CD4-positive, alpha-beta T cell (primary cell): ENCODE results near the gene RLN3. TPM values are rescaled to one million over a fixed set of nuclear protein-coding genes. Genes with fewer than 3 reads are reported as not detected.

Experiments used
- ATAC-seq: fragments of 200-7000 bp; cut with Tn5 transposase; one replicate; pipeline ENCODE4 v1.10.0; 2022; ENCODE audit warnings: mild to moderate bottlenecking; ENCODE audit not compliant: poor library complexity
- CTCF ChIA-PET: fragments of 350-600 bp; sonication (Branson Sonifier 250); formaldehyde crosslinking; loops from one replicate; lab custom pipeline; 2021; ENCODE audit warnings: antibody characterized with exemption, inconsistent platforms; lab: Charles Lee
- POLR2A ChIA-PET: fragments of 350-600 bp; sonication (Branson Sonifier 250); formaldehyde crosslinking; loops from one replicate; lab custom pipeline; 2021; ENCODE audit warnings: antibody characterized with exemption, inconsistent platforms; lab: Charles Lee
- DNase-seq, 14 experiments: peaks; one replicate each; pipeline ENCODE4 v3.0.0-alpha.2; 2013 to 2020; ENCODE audit warnings: mixed read lengths in 2 of 14
- H3K27ac ChIP-seq, 2 donors: one replicate each; pipeline versions ENCODE4 v1.5.1 to v1.7.0; 2013; ENCODE audit warnings: low read length in 2 of 2, low read depth in 1 of 2, mild to moderate bottlenecking in 1 of 2
- H3K27me3 ChIP-seq, 2 experiments: 1 replicate in 1 of 2; 2 replicates in 1 of 2; pipeline versions ENCODE4 v1.6.1 to v1.7.0; 2013; ENCODE audit warnings: low read length in 2 of 2, control low read depth in 1 of 2, mild to moderate bottlenecking in 1 of 2, moderate library complexity in 1 of 2; ENCODE audit not compliant: insufficient read depth in 2 of 2, control insufficient read depth in 1 of 2
- H3K36me3 ChIP-seq: one replicate; pipeline ENCODE4 v1.6.1; 2013; ENCODE audit warnings: low read length, control low read depth; ENCODE audit not compliant: insufficient read depth
- H3K4me1 ChIP-seq: one replicate; pipeline ENCODE4 v1.6.1; 2013; ENCODE audit warnings: low read length, control low read depth; ENCODE audit not compliant: insufficient read depth
- H3K4me3 ChIP-seq: one replicate; pipeline ENCODE4 v1.5.1; 2013; ENCODE audit warnings: mild to moderate bottlenecking, low read length, moderate library complexity
- H3K9me3 ChIP-seq, 2 experiments: 1 replicate in 1 of 2; 2 replicates in 1 of 2; pipeline versions ENCODE4 v1.6.1 to v1.7.0; 2013; ENCODE audit warnings: low read length in 2 of 2, mild to moderate bottlenecking in 2 of 2, control low read depth in 1 of 2, moderate library complexity in 1 of 2; ENCODE audit not compliant: control insufficient read depth in 1 of 2, insufficient read depth in 1 of 2
- H3K27ac Mint-ChIP-seq: one replicate; pipeline ENCODE4 v1.8.0; 2020; ENCODE audit warnings: mixed read lengths
- H3K27me3 Mint-ChIP-seq: one replicate; pipeline ENCODE4 v1.8.0; 2021; ENCODE audit warnings: mixed read lengths
- H3K36me3 Mint-ChIP-seq: one replicate; pipeline ENCODE4 v1.8.0; 2021; ENCODE audit warnings: low read depth, mixed read lengths
- H3K4me1 Mint-ChIP-seq: one replicate; pipeline ENCODE4 v1.8.0; 2021; ENCODE audit warnings: low read depth, mixed read lengths
- H3K4me3 Mint-ChIP-seq: one replicate; pipeline ENCODE4 v1.8.0; 2020; ENCODE audit warnings: mild to moderate bottlenecking, mixed read lengths
- H3K9me3 Mint-ChIP-seq: one replicate; pipeline ENCODE4 v1.8.0; 2020; ENCODE audit warnings: mixed read lengths
- intact Hi-C, 2 experiments: fragments of 100-400 bp; cut with DNase I in 1 of 2; cut with micrococcal nuclease in 1 of 2; formaldehyde crosslinking; loops; one replicate each; pipeline versions ENCODE4 v1.15.1 to v1.9.0; 2023 to 2025; cut with DNase I, micrococcal nuclease
- total RNA-seq, 174 experiments: library from RNA in 2 of 174; stranded (reverse) in 2 of 174; gene quantifications; one replicate each; pipeline ENCODE4 v1.2.3 and lab custom pipeline; 2021 to 2026
- TF ChIP-seq, protein P1 (sequence below): fragments of 200-600 bp; IDR thresholded peaks from one replicate; pipeline ENCODE4 v1.8.0; 2022; ENCODE audit warnings: antibody characterized with exemption, mild to moderate bottlenecking

Gene RLN3
- total RNA-seq, 2 experiments from 2014 or later, result not detected

DNA sequence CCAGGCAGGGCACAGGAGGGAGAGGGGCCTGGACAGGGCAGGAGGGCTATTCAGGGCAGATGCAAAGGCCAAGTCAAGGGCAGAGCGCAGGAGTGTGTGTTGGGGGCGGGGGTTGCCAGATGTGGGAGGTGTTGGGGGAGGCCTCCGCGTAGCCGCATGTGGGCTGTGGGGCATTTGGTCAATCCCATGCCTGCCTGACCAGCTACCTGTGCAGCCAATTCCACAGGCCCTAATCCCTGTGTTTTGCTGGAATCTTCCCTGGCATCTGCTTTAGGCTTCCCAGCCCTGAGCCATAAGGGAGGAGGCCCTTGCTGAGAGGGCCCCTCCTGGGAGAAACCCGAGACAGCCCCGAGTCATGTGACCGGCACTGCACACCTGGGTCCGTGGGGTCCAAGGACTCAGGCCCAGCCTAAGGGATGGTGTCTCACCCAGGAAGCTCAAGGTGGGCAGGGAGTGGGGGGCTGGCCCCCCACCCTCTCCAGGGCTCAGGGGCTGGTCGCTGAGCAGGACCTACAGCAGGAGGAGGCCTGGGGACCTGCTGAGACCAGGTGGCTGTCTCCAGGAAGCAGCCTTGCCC is 42.1 kb upstream of the RLN3 start:
- H3K9me3 Mint-ChIP-seq, result no peaks in the 10 kb centered on the region
- intact Hi-C loops, result loop anchor here (1.0 to 5.0 kb wide), 4 partner anchors 20 to 46 kb away; partner anchors contain the start of genes DCAF15 (in 2 of the 2), IL27RA (in 1 of the 2) and RFX1 (in 1 of the 2)
- DNase-seq (peak in 2 of 14 experiments; percentile 15 to 36), ATAC-seq (peak; percentile 8)
- Histone ChIP-seq H3K27me3 (no peaks in the 10 kb centered on the region), H3K9me3 (no peaks in the 10 kb centered on the region), H3K36me3 (peaks cover 10% of the 10 kb centered on the region), H3K4me3 (peak overlapping the region; percentile 45), H3K4me1 (peaks cover 97% of the 10 kb centered on the region), H3K27ac (peak overlapping the region; percentile 97 to 99)
- no peaks in the 10 kb centered on the region for H3K27me3 Mint-ChIP-seq
- H3K36me3 Mint-ChIP-seq, result peaks cover 26% of the 10 kb centered on the region
- TF ChIP-seq, protein P1, sequence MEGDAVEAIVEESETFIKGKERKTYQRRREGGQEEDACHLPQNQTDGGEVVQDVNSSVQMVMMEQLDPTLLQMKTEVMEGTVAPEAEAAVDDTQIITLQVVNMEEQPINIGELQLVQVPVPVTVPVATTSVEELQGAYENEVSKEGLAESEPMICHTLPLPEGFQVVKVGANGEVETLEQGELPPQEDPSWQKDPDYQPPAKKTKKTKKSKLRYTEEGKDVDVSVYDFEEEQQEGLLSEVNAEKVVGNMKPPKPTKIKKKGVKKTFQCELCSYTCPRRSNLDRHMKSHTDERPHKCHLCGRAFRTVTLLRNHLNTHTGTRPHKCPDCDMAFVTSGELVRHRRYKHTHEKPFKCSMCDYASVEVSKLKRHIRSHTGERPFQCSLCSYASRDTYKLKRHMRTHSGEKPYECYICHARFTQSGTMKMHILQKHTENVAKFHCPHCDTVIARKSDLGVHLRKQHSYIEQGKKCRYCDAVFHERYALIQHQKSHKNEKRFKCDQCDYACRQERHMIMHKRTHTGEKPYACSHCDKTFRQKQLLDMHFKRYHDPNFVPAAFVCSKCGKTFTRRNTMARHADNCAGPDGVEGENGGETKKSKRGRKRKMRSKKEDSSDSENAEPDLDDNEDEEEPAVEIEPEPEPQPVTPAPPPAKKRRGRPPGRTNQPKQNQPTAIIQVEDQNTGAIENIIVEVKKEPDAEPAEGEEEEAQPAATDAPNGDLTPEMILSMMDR, result no peak
- H3K4me3 Mint-ChIP-seq, result peak overlapping the region; percentile 84
- ChIA-PET CTCF (interaction anchor here (0.7 to 1.6 kb wide), 4 partner anchors 24 to 63 kb away, joined by 3 to 5 read pairs (median 4); partner anchors contain the start of gene IL27RA), POLR2A (interaction anchor here (0.8 to 4.8 kb wide), 12 partner anchors 8 to 140 kb away, joined by 3 to 33 read pairs (median 8); partner anchors contain the start of genes DCAF15, IL27RA and RFX1)
- peak overlapping the region; percentile 97 for H3K27ac Mint-ChIP-seq
- H3K4me1 Mint-ChIP-seq, result peaks cover 90% of the 10 kb centered on the region

DNA sequence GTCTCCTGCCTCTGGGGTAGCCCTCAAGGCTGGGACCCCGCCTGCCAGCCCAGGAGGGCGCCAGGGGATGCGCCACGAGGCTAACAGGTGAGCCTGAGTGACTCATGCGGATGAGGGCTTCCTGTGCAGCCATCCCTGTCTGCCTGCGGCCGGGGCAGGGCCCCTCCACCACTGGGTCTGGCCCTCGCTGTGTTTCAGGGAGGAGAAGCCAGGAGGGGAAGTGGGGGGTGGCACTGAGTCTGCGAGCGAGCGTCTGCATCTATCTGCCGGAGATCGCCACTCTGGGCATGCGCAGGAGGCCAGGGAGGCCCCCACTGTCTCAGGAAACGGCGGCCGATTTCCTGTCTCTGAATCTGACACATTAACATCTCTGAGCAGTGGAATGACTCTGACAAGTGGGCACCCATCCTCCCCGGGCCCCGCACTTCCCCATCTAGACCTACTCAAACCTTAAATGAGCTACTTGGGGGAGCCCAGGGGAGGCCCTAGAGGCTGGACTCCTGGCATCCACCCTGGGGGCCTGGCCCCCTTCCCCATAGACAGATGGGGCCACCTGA is 41.5 kb upstream of the RLN3 start:
- peak overlapping the region; percentile 97 for H3K27ac Mint-ChIP-seq
- peak; percentile 95 to 100 (median 99) for DNase-seq
- ATAC-seq, result peak; percentile 87
- peaks cover 93% of the 10 kb centered on the region for H3K4me1 ChIP-seq
- peak overlapping the region; percentile 83 for H3K4me3 Mint-ChIP-seq
- peaks cover 12% of the 10 kb centered on the region for H3K36me3 ChIP-seq
- H3K4me3 ChIP-seq, result peak overlapping the region; percentile 45
- no peaks in the 10 kb centered on the region for H3K27me3 ChIP-seq
- no peaks in the 10 kb centered on the region for H3K9me3 ChIP-seq
- peaks cover 32% of the 10 kb centered on the region for H3K36me3 Mint-ChIP-seq
- no peaks in the 10 kb centered on the region for H3K27me3 Mint-ChIP-seq
- POLR2A ChIA-PET, result interaction anchor here (1.0 to 4.8 kb wide), 10 partner anchors 8 to 140 kb away, joined by 3 to 33 read pairs (median 8); partner anchors contain the start of genes DCAF15, IL27RA and RFX1
- intact Hi-C loops, result loop anchor here (1.0 to 5.0 kb wide), 4 partner anchors 20 to 46 kb away; partner anchors contain the start of genes DCAF15 (in 2 of the 2), IL27RA (in 1 of the 2) and RFX1 (in 1 of the 2)
- H3K9me3 Mint-ChIP-seq, result no peaks in the 10 kb centered on the region
- peaks cover 88% of the 10 kb centered on the region for H3K4me1 Mint-ChIP-seq
- peak overlapping the region; percentile 97 to 99 for H3K27ac ChIP-seq
- CTCF ChIA-PET, result no interaction called here
- TF ChIP-seq, protein P1, result no peak

DNA sequence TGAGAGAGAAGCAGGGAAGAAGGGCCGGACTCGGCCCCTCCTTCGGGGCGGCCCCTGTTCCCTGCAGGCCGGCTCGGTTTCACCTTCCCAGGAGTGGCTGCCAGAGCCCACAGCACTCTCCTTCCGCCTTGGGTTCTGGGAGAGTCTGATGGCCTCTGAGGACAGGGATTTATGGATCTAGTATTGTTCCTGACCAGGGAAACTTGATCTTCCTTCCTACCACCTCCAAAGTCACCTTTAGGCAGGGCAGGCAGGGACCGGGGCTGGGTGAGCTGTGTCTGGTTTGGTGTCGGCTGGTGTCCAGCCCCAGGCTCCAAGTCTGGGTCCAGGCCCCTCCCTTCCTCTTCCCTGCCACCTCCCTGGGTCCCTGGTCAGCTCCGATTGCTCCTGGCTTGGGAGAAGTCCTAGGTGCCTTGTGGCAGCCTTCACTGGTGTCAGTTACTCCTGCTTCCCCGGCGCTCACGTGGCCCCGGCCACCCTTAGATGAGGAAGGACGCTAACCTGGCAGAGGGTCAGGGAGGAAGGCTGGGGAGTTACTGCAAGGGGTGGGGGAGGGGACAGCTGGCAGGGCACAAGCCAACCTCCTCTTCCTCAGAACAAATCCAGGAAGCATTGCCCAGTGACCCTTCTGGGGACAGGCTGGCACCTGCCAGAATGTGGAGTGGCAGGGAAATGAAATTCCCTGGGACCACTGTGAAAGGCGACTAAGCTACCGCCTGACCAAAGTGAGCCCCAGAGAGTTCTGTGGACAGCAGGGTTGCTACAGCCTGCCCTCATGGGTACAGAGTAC is 40.7 kb upstream of the RLN3 start:
- no peak for ATAC-seq
- DNase-seq, result peak in 1 of 14 experiments; percentile 45
- Mint-ChIP-seq H3K27ac (peak overlapping the region; percentile 97), H3K9me3 (no peaks in the 10 kb centered on the region), H3K36me3 (peaks cover 37% of the 10 kb centered on the region), H3K4me1 (peaks cover 80% of the 10 kb centered on the region), H3K27me3 (no peaks in the 10 kb centered on the region), H3K4me3 (peak overlapping the region; percentile 83)
- TF ChIP-seq, protein P1, result no peak
- Histone ChIP-seq H3K4me3 (peak overlapping the region; percentile 45), H3K4me1 (peaks cover 89% of the 10 kb centered on the region), H3K27me3 (no peaks in the 10 kb centered on the region), H3K36me3 (peaks cover 18% of the 10 kb centered on the region), H3K27ac (peak overlapping the region; percentile 97 to 99), H3K9me3 (no peaks in the 10 kb centered on the region)
- intact Hi-C loops, result loop anchor here (1.0 to 5.0 kb wide), 3 partner anchors 15 to 45 kb away; partner anchors contain the start of genes DCAF15 (in 1 of the 2) and IL27RA (in 1 of the 2)
- POLR2A ChIA-PET, result interaction anchor here (0.7 to 4.8 kb wide), 11 partner anchors 9 to 87 kb away, joined by 3 to 33 read pairs (median 8); partner anchors contain the start of genes DCAF15, IL27RA and RFX1
- CTCF ChIA-PET, result interaction anchor here (0.5 to 1.6 kb wide), 3 partner anchors 19 to 1363 kb away, joined by 4 to 6 read pairs (median 4); partner anchors contain the start of gene RFX1
